GM19328 (cell line): ENCODE data around the gene FOXC1.

Experiments used
- ATAC-seq: cut with Tn5 transposase; IDR thresholded peaks from one replicate; pipeline ENCODE4 v1.9.1; 2021; ENCODE audit warnings: mild to moderate bottlenecking, moderate library complexity; ENCODE audit not compliant: unreplicated experiment

The FOXC1 gene

DNA sequence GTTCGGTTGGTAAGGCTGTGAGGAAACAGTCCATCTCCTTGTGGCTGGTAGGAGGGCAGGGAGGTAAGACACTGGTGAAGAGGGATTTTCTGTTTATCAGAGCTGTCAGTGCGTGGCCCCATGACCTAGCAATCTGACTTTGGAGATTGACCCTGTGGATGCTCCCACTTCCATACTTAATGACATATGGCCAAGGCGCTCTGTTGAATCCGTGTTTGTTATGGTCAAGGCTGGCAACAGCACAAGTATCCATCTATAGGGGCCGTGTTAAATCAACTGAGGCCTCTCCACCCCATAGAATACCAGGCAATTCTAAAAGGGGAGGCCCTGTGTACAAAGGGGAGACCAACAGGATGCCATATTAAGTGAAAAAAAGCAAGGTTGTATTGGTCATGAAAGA, 25.6 kb upstream of the FOXC1 start:
- no peak for ATAC-seq

DNA sequence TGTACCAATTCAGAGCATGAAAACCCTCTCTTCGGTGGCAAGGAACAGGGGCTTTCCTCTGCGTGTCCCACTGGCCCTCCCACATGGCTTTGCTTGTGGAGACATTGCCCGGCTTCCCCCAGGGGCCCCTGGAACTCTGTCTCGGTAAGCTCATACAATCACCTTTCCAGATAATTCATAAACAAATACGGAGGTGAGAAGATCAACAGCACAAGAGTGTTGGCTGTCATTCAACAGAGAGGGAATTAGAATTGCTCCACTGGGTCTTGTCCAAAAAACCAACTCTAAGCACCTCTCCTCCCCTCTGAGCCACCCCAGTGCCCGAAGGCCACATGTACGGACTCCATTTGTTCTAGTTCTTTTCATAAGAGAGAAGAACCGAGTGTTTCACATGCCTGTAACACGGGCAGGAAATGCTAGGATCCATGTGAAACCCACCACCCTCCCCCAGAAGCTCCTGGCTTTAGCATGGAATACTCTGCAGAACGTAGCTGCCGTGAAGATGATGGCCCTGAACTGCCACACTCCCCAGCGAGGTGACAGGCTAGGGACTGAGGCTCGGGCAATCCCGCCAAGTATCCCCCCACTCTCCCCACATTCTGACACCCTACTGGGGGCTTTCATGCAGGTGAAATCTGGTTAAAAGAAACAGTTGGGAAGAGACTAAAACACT, 24.6 kb upstream of the FOXC1 start:
- no peak for ATAC-seq

DNA sequence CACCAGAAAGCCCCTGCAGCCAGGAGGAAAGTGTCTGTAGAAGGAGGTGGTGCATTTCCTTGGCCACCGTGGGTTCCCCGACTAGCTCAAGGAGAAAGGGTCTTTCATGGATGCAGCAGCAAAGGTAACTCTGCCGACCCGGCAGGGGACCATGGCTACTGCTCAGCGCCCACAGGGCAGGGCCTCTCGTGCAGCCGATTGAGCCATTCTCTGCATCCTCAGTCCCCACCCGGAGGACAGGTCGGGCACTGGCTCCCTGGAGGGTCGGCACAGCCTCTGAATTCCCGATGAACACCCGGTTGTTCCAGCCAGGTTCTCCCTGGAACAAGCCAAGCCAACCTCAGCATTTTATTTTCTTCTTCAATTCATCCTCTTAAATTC, 24.1 kb upstream of the FOXC1 start:
- ATAC-seq = no peak

DNA sequence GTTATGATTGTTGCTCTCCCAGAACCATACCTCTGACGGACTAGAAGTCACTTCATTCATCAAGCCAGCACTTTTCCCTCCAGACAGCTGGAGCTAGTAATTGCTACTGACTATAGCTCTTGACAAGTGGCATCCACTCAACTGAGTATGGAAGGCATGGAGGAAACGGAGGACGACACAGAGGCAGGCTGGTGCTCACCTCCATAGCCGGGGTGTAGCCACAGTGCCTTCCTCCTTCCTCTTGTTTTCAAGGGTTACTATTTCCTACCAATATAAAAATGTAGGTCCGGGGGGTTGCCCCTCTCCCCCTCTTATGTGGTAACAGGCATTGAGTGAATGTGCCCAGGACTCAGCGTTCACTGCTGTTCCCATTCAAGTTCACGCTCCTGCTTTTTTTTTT, 23.5 kb upstream of the FOXC1 start:
- no peak for ATAC-seq

DNA sequence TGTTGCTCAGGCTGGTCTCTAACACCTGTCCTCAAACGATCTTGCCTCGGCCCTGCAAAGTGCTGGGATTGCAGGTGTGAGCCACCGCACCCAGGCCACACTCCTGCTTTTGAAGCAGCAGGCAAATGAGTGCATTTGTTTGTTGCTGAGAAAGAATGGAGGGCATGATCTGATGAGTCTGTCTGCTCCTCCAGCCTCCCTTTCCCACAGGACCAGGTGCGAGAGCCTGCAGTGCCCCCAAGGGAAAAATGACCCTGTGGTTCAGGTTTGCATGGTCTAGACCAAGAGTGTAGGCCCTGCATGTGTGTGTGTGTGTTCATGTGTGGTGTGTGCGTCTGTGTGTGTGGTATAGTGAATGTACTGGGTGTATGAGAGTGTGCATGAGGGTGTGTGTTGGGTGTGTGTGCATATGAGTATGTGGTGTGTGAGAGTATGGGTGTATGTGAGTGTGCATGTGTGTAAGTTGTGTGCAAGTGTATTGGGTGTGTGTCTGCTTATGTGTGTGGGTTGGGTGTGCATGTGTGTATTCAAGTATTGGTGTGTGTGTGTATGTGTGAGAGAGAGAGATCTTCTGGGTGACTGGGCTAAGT, 22.8 kb upstream of the FOXC1 start:
- no peak for ATAC-seq

DNA sequence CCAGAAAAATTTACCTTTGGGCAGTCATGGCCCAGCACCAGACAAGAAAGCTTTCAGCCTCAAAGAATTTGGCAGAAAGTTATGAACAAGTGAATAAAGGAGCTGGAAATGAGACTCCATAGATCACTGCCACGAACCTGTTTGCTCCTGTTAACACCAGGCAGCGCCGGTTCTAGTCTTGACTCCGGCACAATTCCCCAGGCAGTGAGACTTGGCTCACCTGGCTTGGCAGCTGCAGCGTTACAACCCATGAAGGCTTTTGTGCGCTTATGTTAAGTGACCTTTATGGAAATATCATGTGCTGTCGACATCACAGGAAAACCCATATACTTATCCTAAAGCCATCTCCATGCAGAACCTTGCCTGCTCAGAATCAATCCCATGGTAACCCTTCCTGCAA, 22.2 kb upstream of the FOXC1 start:
- ATAC-seq = no peak

DNA sequence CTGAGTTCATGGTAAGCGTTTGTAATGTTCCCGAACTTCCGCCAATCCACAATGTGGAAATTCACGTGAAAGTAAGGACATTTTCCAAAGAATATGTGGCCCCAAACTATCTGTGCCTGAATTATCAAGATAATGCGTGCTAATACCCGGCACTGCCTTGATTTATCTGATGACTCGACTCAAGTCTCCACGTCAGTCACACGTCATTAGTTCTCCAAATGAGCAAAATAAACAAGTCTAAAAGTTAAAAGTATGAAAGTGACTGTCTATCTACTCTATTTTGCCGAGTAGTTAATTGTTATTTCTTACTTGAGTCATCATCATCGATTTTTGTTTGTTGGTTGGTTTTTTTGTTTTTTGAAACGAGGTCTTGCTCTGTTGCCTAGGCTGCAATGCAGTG, 21.7 kb upstream of the FOXC1 start:
- ATAC-seq = no peak

DNA sequence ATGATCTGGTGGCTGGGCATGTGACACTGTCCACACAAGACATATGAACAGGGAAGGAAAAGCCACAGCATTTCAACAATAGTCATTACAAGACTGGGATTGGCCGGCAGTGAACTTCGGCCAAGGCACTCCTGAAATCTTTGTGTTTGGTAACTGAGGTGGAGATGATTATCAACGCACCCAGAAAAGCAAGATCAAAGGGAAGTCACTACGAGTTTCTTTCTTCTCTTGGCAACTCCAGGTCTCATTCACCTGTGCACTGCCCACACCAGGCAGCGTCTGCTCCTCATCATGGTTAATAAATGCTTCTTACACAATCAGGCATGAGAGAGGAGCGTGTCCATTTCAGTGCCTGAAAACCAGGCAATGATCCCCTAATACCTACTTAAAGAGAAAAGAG, 20.5 kb upstream of the FOXC1 start:
- ATAC-seq = no peak

DNA sequence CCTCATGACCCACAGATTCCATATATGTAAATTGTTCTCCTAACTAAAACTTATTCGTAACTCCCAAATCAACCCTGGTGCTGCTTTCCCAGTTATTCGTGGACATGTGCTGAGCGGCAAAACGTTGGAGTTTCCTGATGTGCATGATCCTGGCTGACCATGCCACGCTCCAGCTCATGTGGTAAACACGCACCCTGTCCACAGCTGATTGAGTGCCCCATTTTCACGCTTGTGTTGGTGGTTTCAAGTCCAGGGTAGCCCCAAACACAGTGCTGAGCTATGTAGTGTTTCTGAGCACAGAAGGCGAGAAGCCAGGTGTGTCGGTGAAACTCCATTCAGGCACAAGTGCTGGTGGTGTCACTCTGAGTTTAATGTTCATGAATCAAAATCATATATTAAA, 19.1 kb upstream of the FOXC1 start:
- ATAC-seq = no peak

DNA sequence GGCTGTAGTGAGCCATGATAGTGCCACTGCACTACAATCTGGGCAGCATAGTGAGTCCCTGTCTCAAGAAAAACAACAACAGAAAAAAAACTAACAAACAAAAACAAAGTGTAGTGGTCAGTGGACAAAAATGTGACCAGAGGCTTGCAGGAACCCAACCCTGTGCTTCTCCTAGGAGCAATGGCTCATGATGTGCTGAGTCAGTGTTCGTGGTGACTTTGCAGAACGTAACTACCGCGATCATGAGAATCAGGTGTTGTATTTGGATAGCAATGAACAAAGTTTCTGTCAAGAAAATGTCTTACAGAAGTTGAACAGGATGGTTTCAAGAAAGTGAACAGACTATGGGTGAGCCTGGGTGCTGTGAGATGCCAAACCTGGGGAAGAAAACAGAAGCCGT, 18.5 kb upstream of the FOXC1 start:
- ATAC-seq = no peak

DNA sequence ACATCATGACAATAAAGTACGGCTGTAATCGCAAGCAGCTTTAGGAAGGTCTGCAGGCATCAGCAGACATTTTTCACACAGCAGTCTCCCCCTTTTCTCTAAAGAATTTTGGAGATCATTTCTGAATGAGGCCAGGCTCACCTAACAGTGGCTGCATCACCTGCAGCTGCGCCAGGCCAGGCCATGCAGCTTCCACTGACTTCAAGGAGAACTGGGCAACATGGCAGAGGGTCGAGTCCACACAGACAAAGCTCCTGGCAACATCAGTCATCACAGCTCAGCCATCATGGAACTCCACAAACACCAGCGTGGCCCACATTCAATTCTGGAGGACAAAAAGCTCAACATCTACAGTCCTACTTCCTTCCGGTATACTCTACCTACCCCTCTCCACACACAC, 17.8 kb upstream of the FOXC1 start:
- no peak for ATAC-seq

DNA sequence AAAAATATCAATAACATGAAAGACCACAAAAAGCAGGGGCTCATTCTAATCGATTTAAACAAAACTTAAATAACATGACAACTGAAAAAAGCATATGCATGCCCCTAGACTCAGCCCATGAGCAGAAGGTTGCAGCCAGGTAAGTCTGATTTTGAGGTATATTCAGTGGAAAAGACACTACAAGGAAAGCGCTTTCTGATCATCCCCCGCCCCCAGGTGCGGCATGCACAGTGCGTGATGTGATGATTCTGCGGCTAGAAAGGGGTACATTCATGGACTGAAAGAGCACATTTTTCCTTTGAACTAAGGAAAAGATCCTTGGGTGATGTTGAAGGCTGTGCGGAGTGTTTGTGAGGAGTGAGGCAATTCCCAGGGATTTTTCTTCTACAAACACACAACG, 16.9 kb upstream of the FOXC1 start:
- ATAC-seq = no peak

DNA sequence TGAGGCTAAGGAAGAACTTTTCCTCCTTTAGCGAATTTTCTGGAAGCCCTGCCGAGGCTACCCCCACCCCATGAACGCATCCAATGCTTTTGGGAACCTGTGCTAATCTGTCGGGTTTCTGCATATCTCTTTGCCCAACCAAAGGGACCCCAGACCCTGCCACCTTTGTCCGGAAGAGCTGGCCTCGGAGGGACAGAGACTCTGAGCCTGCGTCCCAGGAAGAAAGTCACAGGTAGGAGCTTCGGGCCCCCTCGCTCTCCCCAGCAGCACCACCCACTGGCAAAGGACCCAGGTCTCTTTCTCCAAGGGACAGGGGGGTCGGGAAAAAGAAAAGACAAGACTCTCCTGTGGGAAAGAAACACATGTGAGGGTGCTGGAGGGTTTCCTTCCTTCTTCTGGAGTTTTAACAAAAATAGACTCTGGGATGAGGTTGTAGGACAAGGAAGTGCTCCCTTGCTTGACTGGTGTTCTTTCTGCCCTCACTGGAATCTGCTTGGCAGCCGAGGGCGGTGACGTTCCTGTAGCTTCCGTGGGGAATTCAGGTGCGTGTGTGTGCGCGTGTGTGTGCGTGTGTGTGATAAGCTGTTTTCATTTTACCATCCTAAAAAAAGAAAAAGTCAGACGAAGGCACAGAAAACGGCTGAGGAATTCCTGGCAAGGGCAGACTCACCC, 16.3 kb upstream of the FOXC1 start:
- no peak for ATAC-seq

DNA sequence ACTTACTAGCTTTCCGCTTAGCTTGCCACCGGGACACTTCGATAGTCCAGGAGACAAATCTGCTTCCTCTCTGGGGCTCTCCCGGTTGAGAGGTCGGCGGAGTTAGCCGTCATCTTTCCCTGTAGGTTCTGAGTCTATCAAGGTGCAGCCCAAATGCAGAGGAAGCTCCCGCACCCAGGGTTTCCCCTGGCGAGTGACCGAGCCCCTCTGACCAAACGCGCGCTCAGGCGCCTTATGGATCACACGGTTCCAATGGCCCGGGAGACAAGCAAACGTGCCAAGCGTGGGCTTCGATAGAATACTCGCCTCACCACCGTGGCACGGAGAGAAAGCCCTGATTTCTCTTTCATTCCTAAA, 15.8 kb upstream of the FOXC1 start:
- no peak for ATAC-seq

DNA sequence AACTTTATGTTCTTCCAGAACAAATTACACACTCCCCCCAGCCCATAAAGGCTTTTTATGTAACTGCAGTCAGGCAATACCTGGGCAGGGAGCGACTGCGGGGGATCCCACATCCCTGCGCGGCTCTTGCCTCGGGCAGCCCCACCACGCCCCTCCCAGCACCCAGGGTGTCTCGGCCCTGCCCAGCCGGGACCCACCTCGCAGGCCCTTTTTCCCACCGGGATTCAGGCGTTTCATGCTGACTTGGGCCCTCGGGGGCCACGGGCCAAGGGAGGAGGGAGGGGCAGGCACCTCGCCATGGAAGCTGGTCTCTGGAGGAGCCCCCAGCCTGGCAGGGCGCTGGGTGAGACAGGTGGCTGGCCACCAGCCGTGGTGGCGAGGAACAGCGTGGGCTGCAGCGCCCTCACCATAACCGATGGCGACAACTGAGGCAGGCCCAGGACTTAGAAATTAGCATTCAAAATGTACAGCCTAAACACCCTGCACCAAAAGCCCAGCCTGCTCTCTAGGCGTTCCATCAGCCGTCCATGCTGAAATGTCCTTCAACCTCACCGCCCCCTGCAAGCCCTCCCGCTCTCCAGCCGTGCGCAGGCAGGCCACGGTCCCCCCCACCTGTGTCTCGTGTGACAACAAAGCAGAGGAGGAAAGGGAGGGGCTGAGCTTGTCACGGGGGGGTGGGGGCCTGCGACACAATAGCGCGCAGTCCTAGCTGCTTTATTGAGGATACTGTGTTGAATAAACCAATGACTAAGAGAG, 15.1 kb upstream of the FOXC1 start:
- no peak for ATAC-seq

DNA sequence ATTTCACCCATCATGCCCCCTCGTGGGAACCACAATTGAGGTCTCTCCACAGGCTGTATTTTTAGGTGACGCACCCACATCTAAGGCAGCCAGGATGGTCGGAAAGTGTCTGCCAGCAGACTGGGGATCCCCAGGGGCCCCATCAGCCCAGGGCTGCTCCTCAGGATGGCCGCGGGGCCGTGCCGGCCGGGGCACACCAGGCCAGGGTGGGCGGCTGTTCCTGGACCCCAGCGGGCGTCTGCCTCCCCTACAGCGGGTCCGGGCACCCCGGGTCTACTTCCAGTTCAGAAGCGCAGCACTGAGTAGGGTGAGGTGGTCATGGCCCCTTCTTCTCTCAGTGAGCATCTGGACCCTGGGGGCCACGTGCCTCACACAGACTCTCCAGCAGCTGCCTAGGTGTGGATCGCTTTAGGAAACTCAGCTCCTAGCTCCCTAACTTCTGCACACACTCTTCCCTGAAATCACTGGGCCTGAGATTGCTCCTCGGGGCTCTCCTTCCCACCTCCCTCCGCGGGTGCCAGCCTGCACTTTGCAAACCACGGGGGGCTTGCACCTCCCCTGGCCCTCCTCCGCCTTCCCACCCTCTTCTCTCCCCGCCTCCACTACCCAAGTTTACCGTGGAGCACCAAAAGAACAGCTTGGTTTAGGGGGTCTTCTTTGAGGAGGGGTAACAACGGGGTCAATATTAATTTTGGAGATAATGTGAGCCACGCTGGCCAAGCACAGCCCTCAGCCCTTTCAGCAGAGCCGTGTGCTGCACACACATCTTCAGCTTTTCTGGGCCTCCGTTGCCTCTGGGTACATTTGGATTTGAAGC, 14.2 kb upstream of the FOXC1 start:
- ATAC-seq = no peak

DNA sequence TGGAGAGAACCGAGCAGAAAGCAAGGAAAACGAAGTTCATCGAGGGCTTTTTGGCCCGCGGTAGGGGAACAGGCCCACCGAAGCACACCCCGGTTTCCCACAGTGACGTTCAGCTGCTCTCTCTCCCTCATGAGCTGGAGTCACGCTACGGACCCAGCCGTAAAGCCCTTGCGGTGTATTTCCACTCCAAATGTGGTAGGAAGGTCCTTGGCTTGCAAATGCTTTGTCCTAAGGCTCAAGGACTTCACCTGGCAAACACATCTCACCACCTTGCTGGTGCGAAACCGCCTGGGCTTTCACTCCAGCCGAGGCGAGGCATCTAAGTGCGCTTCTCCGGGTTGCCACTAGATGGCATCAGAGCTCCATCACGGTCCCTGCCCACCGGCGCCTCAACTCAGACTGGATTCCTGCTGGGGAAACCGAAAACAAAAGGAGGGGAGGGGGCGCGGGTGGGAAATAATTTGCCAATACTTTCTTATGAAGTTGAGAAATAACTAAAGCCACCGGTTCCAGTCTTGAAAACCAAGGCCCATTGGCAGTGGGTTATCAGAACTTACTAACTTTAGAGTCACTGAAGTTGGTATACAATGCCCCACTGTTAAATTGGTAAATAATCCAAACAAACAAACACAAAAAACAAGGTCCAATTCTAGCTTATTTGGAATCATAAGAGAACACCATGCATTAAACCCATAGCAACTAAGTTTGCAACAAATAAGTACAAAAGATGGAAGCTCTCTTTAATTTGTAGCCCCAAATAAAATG, 13.4 kb upstream of the FOXC1 start:
- ATAC-seq = no peak

DNA sequence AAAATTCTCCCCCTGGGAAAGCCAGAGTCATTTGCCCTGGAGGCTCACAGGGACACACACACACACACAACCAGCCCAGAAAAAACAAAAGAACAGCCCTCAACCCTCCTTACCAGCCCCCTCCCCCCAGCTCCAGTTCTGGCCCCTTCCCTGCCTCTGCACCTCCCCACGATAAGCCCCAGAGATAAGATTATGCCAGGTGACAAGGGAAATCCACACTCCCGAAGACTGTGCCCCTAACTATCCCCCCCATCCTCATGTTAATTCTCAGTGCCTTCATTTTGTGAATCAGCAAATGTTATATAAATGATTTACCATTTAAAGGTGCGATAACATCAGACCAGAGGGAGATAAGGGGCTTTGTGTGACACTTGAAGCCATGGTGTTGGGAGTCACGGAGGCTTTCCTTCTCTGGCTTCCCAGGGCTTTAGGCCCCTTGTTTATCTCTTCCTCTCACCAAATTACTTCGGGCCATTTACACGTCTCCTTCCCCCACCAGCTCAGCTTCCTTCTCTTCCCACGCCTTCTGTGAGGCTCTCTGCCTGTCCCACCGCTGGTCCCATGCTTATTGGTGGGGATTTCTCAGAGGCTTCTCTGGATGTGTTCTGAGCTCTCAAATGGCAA, 12.5 kb upstream of the FOXC1 start:
- no peak for ATAC-seq

DNA sequence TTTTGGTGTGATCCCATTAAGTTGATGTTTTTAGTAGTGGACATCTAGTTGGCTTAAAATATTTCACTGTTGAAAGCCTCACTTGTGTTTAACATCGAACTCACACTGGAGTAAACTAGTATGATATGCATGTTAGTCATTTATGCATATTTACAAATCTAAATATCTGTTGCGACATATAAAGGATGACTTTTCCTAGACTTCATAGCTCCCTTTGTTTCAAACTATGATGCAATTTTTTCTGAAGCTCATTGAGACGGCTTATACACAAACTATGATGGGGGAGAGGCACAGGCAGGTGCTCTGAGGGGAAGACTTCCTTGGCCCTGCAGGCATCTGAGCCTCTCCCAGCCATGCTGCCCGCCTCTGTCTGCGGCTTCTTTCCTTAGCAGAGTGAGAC, 11.8 kb upstream of the FOXC1 start:
- ATAC-seq = no peak

DNA sequence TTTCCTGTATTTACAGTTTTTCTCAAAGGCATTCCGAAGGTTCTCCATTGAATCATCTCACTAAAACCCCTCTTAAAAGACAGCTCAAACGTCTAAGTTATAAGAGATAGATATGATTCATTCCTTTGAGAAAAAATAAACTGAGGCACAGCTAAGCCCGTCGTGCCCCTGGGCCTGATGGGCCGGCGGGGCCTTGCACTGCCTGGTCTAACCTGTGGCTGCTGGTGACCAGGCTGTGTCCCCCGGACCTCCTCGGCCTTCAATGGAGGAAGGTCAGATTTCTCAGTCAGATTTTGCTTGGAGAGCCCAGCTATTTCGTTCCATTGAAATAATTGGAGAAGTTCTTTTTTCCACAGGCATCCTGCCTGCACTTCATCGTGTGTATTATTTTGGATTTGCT, 11.3 kb upstream of the FOXC1 start:
- no peak for ATAC-seq
